HUES6 (cell line): ENCODE data around the gene RALBP1.

Source experiments
- H3K27ac ChIP-seq: 2 replicates; pipeline ENCODE4 v1.7.0; 2013; ENCODE audit warnings: low read depth, mild to moderate bottlenecking, low read length, inconsistent platforms
- H3K27me3 ChIP-seq: 2 replicates; pipeline ENCODE4 v1.6.1; 2013; ENCODE audit warnings: low read length; ENCODE audit not compliant: control insufficient read depth, insufficient read depth
- H3K36me3 ChIP-seq: 2 replicates; pipeline ENCODE4 v1.6.1; 2013; ENCODE audit warnings: low read length; ENCODE audit not compliant: control insufficient read depth, insufficient read depth
- H3K4me1 ChIP-seq: 2 replicates; pipeline ENCODE4 v1.6.1; 2013; ENCODE audit warnings: low read length; ENCODE audit not compliant: control insufficient read depth, insufficient read depth
- H3K4me3 ChIP-seq: 2 replicates; pipeline ENCODE4 v1.5.1; 2013; ENCODE audit warnings: low read depth, low read length
- H3K9ac ChIP-seq: one replicate; pipeline ENCODE4 v1.6.1; 2013; ENCODE audit warnings: mild to moderate bottlenecking, low read length
- H3K9me3 ChIP-seq: 2 replicates; pipeline ENCODE4 v1.6.1; 2013; ENCODE audit warnings: low read depth, low read length; ENCODE audit not compliant: control insufficient read depth, insufficient read depth

Gene RALBP1

DNA sequence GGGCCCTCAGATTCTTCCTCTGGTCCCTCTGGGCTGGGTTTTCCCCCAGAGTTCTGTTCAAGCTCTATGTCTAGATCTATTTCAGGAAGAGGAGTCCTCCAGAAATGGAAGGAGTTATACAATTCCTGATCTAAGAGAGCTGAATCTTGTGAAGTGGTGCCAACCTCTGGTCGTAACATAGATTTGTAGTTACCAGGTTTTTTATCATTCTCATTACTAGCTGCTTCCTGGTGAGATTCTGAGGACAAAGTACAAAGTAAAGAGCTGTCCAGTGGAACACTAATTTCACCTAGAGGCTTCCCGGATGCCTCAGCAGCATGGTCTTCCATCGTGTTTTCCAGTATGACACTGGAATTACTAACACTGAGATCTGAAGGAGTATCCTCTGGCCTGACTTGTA is 94.9 kb downstream of the RALBP1 start:
- H3K9me3 ChIP-seq: no peaks in the 10 kb centered on the region
- H3K36me3 ChIP-seq: peaks cover 64% of the 10 kb centered on the region
- peaks cover 13% of the 10 kb centered on the region for H3K4me1 ChIP-seq
- H3K4me3 ChIP-seq: no peak overlapping the region
- no peak overlapping the region for H3K27ac ChIP-seq
- no peak overlapping the region for H3K9ac ChIP-seq
- no peaks in the 10 kb centered on the region for H3K27me3 ChIP-seq

DNA sequence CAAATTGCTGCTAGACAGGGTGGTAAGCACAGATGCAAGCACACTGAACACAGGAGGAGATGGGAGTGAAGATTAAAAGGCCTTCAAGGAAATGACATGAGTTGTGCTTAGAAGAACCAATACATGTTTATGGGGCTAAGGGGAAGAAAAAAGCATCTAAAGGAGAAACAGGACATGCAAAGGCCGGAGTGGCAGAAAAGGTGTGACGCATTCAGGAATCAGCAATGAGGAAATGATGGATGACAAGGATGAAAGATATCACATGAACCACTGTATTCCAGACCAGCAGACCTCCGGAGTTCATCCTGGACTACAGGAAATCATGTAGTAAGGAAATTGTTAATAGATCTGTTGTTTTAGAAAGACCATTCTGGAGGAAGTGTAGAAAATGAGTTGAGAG is 96.2 kb downstream of the RALBP1 start:
- Histone ChIP-seq H3K9me3 (no peaks in the 10 kb centered on the region), H3K27ac (no peak overlapping the region), H3K27me3 (no peaks in the 10 kb centered on the region), H3K9ac (no peak overlapping the region), H3K4me1 (peaks cover 21% of the 10 kb centered on the region), H3K4me3 (no peak overlapping the region), H3K36me3 (peaks cover 62% of the 10 kb centered on the region)

DNA sequence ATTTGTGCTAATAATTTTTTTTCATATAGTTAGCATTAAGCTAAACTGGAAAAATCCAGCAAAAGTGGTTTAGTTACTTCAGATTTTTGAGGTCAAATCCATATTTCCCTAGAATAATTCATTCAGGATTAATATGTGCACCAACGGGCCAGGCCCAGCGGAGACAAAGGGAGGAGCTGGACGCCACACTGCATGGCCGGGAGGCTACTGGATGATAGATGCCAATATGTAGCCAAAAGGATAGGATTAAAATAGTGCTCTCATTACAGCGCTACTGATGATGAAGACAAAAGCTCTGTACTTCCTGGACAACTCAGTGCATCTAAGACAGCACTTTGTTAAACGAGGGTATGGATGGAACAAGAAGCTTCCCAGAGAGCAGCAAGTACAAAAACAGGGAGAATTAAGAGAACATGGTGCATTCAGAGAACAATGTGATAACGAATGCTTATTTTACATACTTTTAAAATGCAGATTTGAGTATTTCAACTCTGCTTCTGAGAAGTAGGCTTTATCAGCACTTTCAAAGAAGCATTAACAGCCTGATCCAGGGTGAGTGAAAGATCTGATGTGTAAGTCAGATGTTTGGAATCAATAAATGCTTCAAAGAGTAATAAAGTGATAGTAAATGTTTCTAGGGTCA is 99.3 kb downstream of the RALBP1 start:
- peak overlapping the region; percentile 56; the same call in 1 of the 2 replicates for H3K27ac ChIP-seq
- peak overlapping the region; percentile 23; the same call in 1 of the 2 replicates for H3K4me3 ChIP-seq
- peaks cover 48% of the 10 kb centered on the region for H3K36me3 ChIP-seq
- H3K9me3 ChIP-seq: no peaks in the 10 kb centered on the region
- peak overlapping the region; percentile 35 for H3K9ac ChIP-seq
- H3K27me3 ChIP-seq: no peaks in the 10 kb centered on the region
- H3K4me1 ChIP-seq: peaks cover 38% of the 10 kb centered on the region

DNA sequence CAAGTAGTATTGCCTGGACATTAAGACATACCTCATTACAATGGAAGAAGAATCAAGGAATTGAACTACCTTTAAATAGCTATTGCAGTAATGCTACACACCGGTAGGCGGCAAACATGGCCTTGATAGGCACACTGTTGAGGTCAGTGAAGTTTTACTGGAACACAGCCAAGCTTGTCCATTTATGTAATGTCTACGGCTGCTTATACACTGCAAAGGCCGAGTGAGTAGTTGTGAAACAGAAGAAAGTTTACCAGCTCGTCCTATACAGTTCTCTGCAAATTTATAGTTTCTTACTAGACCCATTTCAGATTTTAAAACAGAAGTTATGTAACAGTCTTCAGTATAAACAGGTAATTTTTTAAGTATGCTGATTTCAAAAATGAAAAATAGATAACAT is 100.2 kb downstream of the RALBP1 start:
- peak overlapping the region; percentile 56; the same call in 1 of the 2 replicates for H3K27ac ChIP-seq
- no peaks in the 10 kb centered on the region for H3K9me3 ChIP-seq
- no peak overlapping the region for H3K9ac ChIP-seq
- peaks cover 38% of the 10 kb centered on the region for H3K4me1 ChIP-seq
- no peak overlapping the region for H3K4me3 ChIP-seq
- peaks cover 46% of the 10 kb centered on the region for H3K36me3 ChIP-seq
- no peaks in the 10 kb centered on the region for H3K27me3 ChIP-seq

DNA sequence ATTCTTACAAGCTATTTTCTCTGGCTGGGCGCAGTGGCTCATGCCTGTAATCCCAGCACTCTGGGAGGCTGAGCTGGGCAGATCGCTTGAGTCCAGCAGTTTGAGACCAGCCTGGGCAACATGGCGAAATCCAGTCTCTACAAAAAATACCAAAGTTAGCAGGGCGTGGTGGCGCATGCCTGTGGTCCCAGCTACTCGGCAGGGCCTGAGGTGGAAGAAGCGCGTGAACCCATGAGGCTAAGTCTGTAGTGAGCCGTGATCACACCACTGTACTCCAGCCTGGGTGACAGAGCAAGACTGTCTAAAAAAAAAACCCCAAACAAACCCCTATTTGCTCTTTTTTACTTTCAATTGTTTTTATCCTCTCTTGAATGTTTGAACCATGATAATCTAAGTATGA is 102.0 kb downstream of the RALBP1 start:
- H3K9ac ChIP-seq: no peak overlapping the region
- no peaks in the 10 kb centered on the region for H3K27me3 ChIP-seq
- H3K36me3 ChIP-seq: peaks cover 46% of the 10 kb centered on the region
- H3K4me3 ChIP-seq: no peak overlapping the region
- H3K27ac ChIP-seq: no peak overlapping the region
- H3K4me1 ChIP-seq: peaks cover 38% of the 10 kb centered on the region
- no peaks in the 10 kb centered on the region for H3K9me3 ChIP-seq

DNA sequence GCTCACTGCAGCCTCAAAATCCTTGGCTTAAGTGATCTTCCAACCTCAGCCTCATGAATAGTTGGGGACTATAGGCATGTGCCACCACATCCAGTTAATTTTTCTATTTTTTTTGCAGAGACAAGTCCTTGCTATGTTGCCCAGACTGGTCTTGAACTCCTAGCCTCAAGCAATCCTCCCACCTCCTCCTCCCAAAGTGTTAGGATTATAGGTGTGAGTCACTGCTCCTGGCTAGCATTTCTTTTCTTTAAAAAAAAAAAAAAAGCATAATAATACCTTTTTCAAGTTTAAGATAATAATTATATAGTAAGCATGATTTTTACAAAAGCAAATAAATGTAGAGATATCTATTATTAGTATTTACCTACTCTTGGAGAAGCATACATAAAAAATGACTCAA is 103.0 kb downstream of the RALBP1 start:
- H3K9me3 ChIP-seq: no peaks in the 10 kb centered on the region
- H3K27ac ChIP-seq: peak overlapping the region; percentile 48; the same call in 1 of the 2 replicates
- peaks cover 50% of the 10 kb centered on the region for H3K36me3 ChIP-seq
- H3K4me3 ChIP-seq: no peak overlapping the region
- H3K27me3 ChIP-seq: no peaks in the 10 kb centered on the region
- H3K4me1 ChIP-seq: peaks cover 38% of the 10 kb centered on the region
- H3K9ac ChIP-seq: no peak overlapping the region

DNA sequence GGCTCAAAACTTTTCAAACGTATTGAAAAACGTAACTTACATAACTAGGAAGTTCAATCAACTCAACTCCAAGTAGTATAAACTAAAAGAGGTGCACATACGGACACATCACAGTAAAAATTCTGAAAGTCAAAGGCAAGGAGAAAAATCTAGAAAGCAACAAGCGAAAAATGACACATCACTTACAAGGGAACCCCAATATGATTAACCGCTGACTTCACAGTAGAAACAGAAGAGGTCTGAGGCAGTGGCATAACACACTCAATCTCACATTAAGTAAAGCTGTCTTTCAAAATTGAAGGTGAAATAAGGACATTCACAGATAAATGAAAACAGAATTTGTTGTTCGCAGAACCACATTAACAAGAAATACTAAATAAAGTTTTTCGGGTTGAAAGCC is 106.4 kb downstream of the RALBP1 start:
- Histone ChIP-seq H3K9ac (no peak overlapping the region), H3K4me1 (peaks cover 18% of the 10 kb centered on the region), H3K36me3 (peaks cover 76% of the 10 kb centered on the region), H3K4me3 (no peak overlapping the region), H3K27ac (no peak overlapping the region), H3K27me3 (no peaks in the 10 kb centered on the region), H3K9me3 (no peaks in the 10 kb centered on the region)

DNA sequence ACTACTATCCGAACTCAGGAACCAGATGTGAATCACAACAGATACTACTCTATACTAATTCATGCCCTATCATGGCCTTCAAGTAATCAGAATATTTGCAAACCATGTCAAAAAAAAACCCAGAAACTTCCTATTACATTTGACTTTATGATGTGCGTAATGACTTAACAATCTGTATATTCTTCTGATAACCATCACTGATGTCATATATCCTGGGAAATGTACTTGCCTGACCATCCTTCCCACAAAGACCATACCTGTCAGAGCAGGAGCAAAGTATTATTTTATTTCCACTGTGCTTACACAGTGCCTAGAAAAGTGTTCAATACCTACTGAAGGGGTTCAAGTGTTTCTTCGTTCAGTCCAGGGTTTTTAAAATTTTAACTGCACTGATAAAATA is 111.5 kb downstream of the RALBP1 start:
- no peaks in the 10 kb centered on the region for H3K4me1 ChIP-seq

More for the DNA sequence above, 111.5 kb downstream of the RALBP1 start:
- Histone ChIP-seq H3K9me3 (no peaks in the 10 kb centered on the region), H3K27ac (no peak overlapping the region), H3K9ac (no peak overlapping the region), H3K36me3 (peaks cover 86% of the 10 kb centered on the region), H3K27me3 (no peaks in the 10 kb centered on the region), H3K4me3 (no peak overlapping the region)
